Measurements from ENCODE around the gene CD86.

DNA sequence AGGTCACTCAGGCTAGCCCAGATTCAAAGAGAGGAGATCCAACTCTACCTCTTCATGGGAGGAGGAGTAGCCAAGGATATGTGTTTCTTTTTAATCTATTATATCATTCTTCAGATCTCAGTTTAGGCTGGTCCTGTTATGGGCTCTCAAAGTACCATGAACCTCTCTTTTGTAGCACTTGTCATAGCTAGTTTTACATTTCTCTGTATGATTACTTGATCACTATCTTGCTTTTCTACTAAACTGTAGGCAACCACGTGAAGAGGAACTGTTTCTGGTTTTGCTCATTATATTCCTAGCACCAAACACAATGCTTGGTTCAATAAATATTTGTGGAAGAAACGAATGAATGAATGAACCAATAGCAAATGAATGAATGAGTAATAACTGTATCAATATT lies 29.6 kb downstream of the CD86 start:
- TF ChIP-seq, protein P1, sequence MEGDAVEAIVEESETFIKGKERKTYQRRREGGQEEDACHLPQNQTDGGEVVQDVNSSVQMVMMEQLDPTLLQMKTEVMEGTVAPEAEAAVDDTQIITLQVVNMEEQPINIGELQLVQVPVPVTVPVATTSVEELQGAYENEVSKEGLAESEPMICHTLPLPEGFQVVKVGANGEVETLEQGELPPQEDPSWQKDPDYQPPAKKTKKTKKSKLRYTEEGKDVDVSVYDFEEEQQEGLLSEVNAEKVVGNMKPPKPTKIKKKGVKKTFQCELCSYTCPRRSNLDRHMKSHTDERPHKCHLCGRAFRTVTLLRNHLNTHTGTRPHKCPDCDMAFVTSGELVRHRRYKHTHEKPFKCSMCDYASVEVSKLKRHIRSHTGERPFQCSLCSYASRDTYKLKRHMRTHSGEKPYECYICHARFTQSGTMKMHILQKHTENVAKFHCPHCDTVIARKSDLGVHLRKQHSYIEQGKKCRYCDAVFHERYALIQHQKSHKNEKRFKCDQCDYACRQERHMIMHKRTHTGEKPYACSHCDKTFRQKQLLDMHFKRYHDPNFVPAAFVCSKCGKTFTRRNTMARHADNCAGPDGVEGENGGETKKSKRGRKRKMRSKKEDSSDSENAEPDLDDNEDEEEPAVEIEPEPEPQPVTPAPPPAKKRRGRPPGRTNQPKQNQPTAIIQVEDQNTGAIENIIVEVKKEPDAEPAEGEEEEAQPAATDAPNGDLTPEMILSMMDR (IDR thresholded peaks at IDR 0.05): no peak
- TF ChIP-seq POLR2A (IDR thresholded peaks at IDR 0.05): no peak

Measured in thyroid gland (tissue), 4 donors.